A549 (cell line): ENCODE measurements around the gene CCDC9. TPM values are rescaled to one million over a fixed set of nuclear protein-coding genes. Genes with fewer than 3 reads are reported as not detected.

Experiments used
- ATAC-seq, 2 experiments: fragments of 200-7000 bp in 1 of 2; fragments of >200 bp in 1 of 2; cut with Nextera tagmentation in 1 of 2; cut with Tn5 transposase in 1 of 2; 3 replicates each; pipeline versions ENCODE4 v1.8.0 to v1.9.1; 2018 to 2020; ENCODE audit warnings: mild to moderate bottlenecking in 1 of 2, moderate library complexity in 1 of 2
- CTCF ChIA-PET: fragments of 300-600 bp; sonication (Branson Sonifier 250); formaldehyde crosslinking; extraction: SDS; loops from one replicate; lab custom pipeline; 2021; ENCODE audit warnings: antibody characterized with exemption, inconsistent platforms; lab: Yijun Ruan, JAX
- POLR2A ChIA-PET: fragments of 350-600 bp; formaldehyde crosslinking; extraction: SDS; loops from one replicate; lab custom pipeline; 2021; ENCODE audit warnings: antibody characterized with exemption, inconsistent platforms; lab: Yijun Ruan, JAX
- DNase-seq, 2 experiments: peaks; one replicate each; pipeline versions ENCODE4 v3.0.0 to v3.0.0-alpha.2; 2011 to 2016; ENCODE audit warnings: low read depth in 1 of 2, low spot score in 1 of 2
- FAIRE-seq: peaks from 2 replicates; lab custom pipeline; 2011; peaks lifted over from hg19 to GRCh38; lab: Jason Lieb, UNC
- H3K27ac ChIP-seq, 2 experiments: fragments of >200 bp; sonication (Bioruptor Twin); formaldehyde crosslinking; 3 replicates each; pipeline ENCODE4 v1.5.1; 2016 to 2017
- H3K4me1 ChIP-seq: fragments of >200 bp; sonication (Bioruptor Twin); formaldehyde crosslinking; 3 replicates; pipeline ENCODE4 v1.6.1; 2016
- H3K4me2 ChIP-seq: fragments of >200 bp; sonication (Bioruptor Twin); formaldehyde crosslinking; 3 replicates; pipeline ENCODE4 v1.6.1; 2016
- H3K4me3 ChIP-seq: fragments of >200 bp; sonication (Bioruptor Twin); formaldehyde crosslinking; 3 replicates; pipeline ENCODE4 v1.5.1; 2016
- H3K9me3 ChIP-seq: fragments of >200 bp; sonication (Bioruptor Twin); formaldehyde crosslinking; 3 replicates; pipeline ENCODE4 v1.6.1; 2016
- CBX2 ChIP-seq: fragments of 200-600 bp; sonication (generic); IDR thresholded peaks from 2 replicates; pipeline ENCODE4 v1.6.1; 2016; ENCODE audit warnings: low read depth, mild to moderate bottlenecking, borderline replicate concordance
- CBX8 ChIP-seq: fragments of 200-600 bp; sonication (generic); IDR thresholded peaks from 2 replicates; pipeline ENCODE4 v1.6.1; 2016
- CEBPB ChIP-seq, 2 experiments: fragments of >200 bp in 1 of 2; sonication (Bioruptor Twin) in 1 of 2; formaldehyde crosslinking in 1 of 2; IDR thresholded peaks; 2 replicates each; pipeline ENCODE4 v1.6.1; 2012 to 2016
- EHF ChIP-seq: fragments of 250-450 bp; sonication (Bioruptor Pico); IDR thresholded peaks from 2 replicates; pipeline ENCODE4 v1.5.0; 2020; ENCODE audit warnings: mild to moderate bottlenecking
- EP300 ChIP-seq, 2 experiments: fragments of >200 bp; sonication (Bioruptor Twin); formaldehyde crosslinking; IDR thresholded peaks; 2 replicates in 1 of 2; 3 replicates in 1 of 2; pipeline ENCODE4 v1.6.1; 2016 to 2017
- ESRRA ChIP-seq: fragments of 150-350 bp; IDR thresholded peaks from 2 replicates; pipeline ENCODE4 v1.6.1; 2014; ENCODE audit warnings: mild to moderate bottlenecking, low read length, borderline replicate concordance
- FOSB ChIP-seq: fragments of 250-450 bp; sonication (Bioruptor Pico); IDR thresholded peaks from 2 replicates; pipeline ENCODE4 v1.5.0; 2020; ENCODE audit warnings: mild to moderate bottlenecking, moderate library complexity
- FOSL2 ChIP-seq, 2 experiments: fragments of 450-650 bp in 1 of 2; fragments of >200 bp in 1 of 2; sonication (Bioruptor Twin) in 1 of 2; formaldehyde crosslinking; IDR thresholded peaks; 2 replicates each; pipeline versions ENCODE4 v1.5.0 to v1.6.1; 2016 to 2020; ENCODE audit warnings: mild to moderate bottlenecking in 1 of 2, moderate library complexity in 1 of 2
- FOXS1 ChIP-seq: fragments of 250-450 bp; sonication (Bioruptor Pico); IDR thresholded peaks from 2 replicates; pipeline ENCODE4 v1.5.0; 2020; ENCODE audit warnings: mild to moderate bottlenecking, moderate library complexity
- HEYL ChIP-seq: fragments of 250-450 bp; sonication (Bioruptor Pico); IDR thresholded peaks from 2 replicates; pipeline ENCODE4 v1.8.0; 2021; ENCODE audit warnings: mild to moderate bottlenecking, moderate library complexity
- HOXB13 ChIP-seq: fragments of 250-450 bp; sonication (Bioruptor Pico); IDR thresholded peaks from 2 replicates; pipeline ENCODE4 v1.5.0; 2020; ENCODE audit warnings: low read depth, mild to moderate bottlenecking, moderate library complexity
- JUN ChIP-seq, 2 experiments: fragments of >200 bp; sonication (Bioruptor Twin); formaldehyde crosslinking; IDR thresholded peaks; 2 replicates in 1 of 2; 3 replicates in 1 of 2; pipeline ENCODE4 v1.6.1; 2016 to 2017
- KDM5A ChIP-seq: fragments of 200-600 bp; sonication (generic); IDR thresholded peaks from 2 replicates; pipeline ENCODE4 v1.6.1; 2016; ENCODE audit warnings: antibody characterized with exemption, mild to moderate bottlenecking
- MAFK ChIP-seq: fragments of 450-650 bp; IDR thresholded peaks from 2 replicates; pipeline ENCODE4 v1.6.1; 2014; ENCODE audit not compliant: partially characterized antibody
- NFE2L2 ChIP-seq: fragments of 150-350 bp; conservative IDR thresholded peaks from 2 replicates; pipeline ENCODE4 v1.6.1; 2014; ENCODE audit warnings: low read length
- PHF8 ChIP-seq: fragments of 200-600 bp; sonication (generic); IDR thresholded peaks from 2 replicates; pipeline ENCODE4 v1.6.1; 2016; ENCODE audit warnings: low read depth, mild to moderate bottlenecking, antibody characterized with exemption, moderate library complexity, borderline replicate concordance
- RARB ChIP-seq: fragments of 250-450 bp; sonication (Bioruptor Pico); IDR thresholded peaks from 2 replicates; pipeline ENCODE4 v1.8.0; 2021; ENCODE audit warnings: mild to moderate bottlenecking, moderate library complexity
- RCOR1 ChIP-seq: fragments of 150-350 bp; IDR thresholded peaks from 2 replicates; pipeline ENCODE4 v1.6.1; 2014; ENCODE audit warnings: antibody characterized with exemption, low read length, low read depth
- SMC3 ChIP-seq: fragments of >200 bp; sonication (Bioruptor Twin); formaldehyde crosslinking; IDR thresholded peaks from 3 replicates; pipeline ENCODE4 v1.6.1; 2018; ENCODE audit warnings: inconsistent platforms
- ZC3H11A ChIP-seq: fragments of 450-650 bp; IDR thresholded peaks from 2 replicates; pipeline ENCODE4 v1.6.1; 2014; ENCODE audit warnings: antibody characterized with exemption, mild to moderate bottlenecking
- ZFP36 ChIP-seq: fragments of 450-650 bp; IDR thresholded peaks from 2 replicates; pipeline ENCODE4 v1.6.1; 2014; ENCODE audit warnings: borderline replicate concordance; ENCODE audit not compliant: partially characterized antibody
- ZNF302 ChIP-seq: fragments of 250-450 bp; sonication (Bioruptor Pico); IDR thresholded peaks from 2 replicates; pipeline ENCODE4 v1.9.0; 2021; ENCODE audit warnings: inconsistent platforms, mild to moderate bottlenecking, moderate library complexity
- WGBS: methylation state at CpG from one replicate; pipeline ENCODE4 v1.1.6; 2017; ENCODE audit errors: missing lambda C conversion rate; 5-methylcytosine and 5-hydroxymethylcytosine counted together
- polyA plus RNA-seq, 4 experiments: library from polyadenylated mRNA; depleted of rRNA in 3 of 4; stranded (reverse); fragments of >200 nt; fragmentation: RNase III in 1 of 4; extraction: RNeasy Plus Mini Kit Qiagen cat#74134 plus additional on column Dnase treatment in 1 of 4; gene quantifications; 2 replicates in 3 of 4; 3 replicates in 1 of 4; pipeline ENCODE4 v1.2.3, GENCODE V29; 2011 to 2017
- TF ChIP-seq, protein P1 (sequence below): fragments of >200 bp; sonication (Bioruptor Twin); formaldehyde crosslinking; IDR thresholded peaks from 2 replicates; pipeline ENCODE4 v1.6.1; 2016
- TF ChIP-seq, protein P2 (sequence below): fragments of >200 bp; sonication (Bioruptor Twin); formaldehyde crosslinking; IDR thresholded peaks from 3 replicates; pipeline ENCODE4 v1.6.1; 2016

Gene CCDC9
- polyA plus RNA-seq, 2 of the 4 experiments (the other 2 are of a cell fraction) = 9.4 to 24.6 TPM

DNA sequence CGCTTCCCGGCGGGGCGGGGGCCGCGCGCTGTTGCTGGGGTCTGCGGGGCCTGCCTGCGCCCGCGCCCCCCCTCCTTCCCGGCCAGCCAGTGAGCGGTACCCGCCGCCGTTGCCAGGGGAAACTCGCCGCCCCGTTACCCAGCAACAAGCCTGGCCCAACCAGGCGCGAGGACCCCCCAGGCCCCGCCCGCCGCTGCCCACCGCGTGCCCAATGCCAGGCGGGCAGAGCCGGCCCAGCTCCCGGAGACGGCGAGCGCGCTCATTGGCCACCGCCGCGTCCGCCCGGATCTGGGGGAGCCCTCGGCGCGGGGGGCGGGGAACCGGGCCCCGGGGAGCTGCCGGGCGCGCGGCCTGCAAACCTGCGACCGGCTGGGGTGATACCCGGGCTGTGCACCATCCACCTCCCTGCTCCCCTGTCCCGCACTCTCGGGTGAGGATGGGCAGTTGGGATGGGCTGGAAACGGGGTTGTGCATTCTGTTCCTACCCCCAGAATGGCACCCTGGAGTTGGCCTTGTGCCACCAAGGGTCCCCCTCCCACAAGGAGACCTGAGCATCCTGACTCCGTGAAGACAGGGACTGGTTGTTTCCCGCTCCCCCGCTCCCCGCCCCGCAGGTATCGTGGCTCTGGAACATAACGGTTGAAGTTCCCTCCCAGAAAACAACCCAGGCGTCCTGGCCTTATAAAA is 16.6 kb upstream of the CCDC9 start:
- no peak for ATAC-seq
- 91% methylated on average over 41 of the region's 62 CpGs for WGBS
- TF ChIP-seq, protein P1, sequence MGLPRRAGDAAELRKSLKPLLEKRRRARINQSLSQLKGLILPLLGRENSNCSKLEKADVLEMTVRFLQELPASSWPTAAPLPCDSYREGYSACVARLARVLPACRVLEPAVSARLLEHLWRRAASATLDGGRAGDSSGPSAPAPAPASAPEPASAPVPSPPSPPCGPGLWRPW = no peak
- no peak for TF ChIP-seq FOSB (CRISPR knock-in tag)
- TF ChIP-seq HOXB13 (CRISPR knock-in tag) = no peak
- no peak for TF ChIP-seq CBX2
- no peak for TF ChIP-seq HEYL (CRISPR knock-in tag)
- no peak for TF ChIP-seq FOXS1 (CRISPR knock-in tag)
- TF ChIP-seq ESRRA = no peak
- TF ChIP-seq KDM5A = no peak
- no peak for TF ChIP-seq EHF (CRISPR knock-in tag)
- no peak for TF ChIP-seq FOSL2 (IDR thresholded peaks at IDR 0.05)
- TF ChIP-seq FOSL2 (CRISPR knock-in tag; IDR thresholded peaks at IDR 0.05) = no peak
- TF ChIP-seq RARB = no peak
- TF ChIP-seq MAFK = no peak
- TF ChIP-seq, protein P2, sequence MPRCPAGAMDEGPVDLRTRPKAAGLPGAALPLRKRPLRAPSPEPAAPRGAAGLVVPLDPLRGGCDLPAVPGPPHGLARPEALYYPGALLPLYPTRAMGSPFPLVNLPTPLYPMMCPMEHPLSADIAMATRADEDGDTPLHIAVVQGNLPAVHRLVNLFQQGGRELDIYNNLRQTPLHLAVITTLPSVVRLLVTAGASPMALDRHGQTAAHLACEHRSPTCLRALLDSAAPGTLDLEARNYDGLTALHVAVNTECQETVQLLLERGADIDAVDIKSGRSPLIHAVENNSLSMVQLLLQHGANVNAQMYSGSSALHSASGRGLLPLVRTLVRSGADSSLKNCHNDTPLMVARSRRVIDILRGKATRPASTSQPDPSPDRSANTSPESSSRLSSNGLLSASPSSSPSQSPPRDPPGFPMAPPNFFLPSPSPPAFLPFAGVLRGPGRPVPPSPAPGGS = no peak
- TF ChIP-seq ZFP36 = no peak
- TF ChIP-seq RCOR1 = no peak
- H3K4me1 ChIP-seq = peaks cover 32% of the 10 kb centered on the region
- no peak overlapping the region for H3K4me2 ChIP-seq
- H3K9me3 ChIP-seq = no peaks in the 10 kb centered on the region
- DNase-seq = no peak
- no peak overlapping the region for H3K4me3 ChIP-seq
- no peak for FAIRE-seq
- CTCF ChIA-PET = interaction anchor here (0.9 to 7.4 kb wide), 5 partner anchors 7 to 42 kb away, joined by 3 to 41 read pairs (median 5); no protein-coding TSS in a partner anchor
- POLR2A ChIA-PET = interaction anchor here (1.7 to 2.6 kb wide), 2 partner anchors 14 to 17 kb away, joined by 5 to 19 read pairs; partner anchors contain the start of gene CCDC9
- peak overlapping the region in 1 of 2 experiments; percentile 84; a peak in 1 of 6 replicates for H3K27ac ChIP-seq

DNA sequence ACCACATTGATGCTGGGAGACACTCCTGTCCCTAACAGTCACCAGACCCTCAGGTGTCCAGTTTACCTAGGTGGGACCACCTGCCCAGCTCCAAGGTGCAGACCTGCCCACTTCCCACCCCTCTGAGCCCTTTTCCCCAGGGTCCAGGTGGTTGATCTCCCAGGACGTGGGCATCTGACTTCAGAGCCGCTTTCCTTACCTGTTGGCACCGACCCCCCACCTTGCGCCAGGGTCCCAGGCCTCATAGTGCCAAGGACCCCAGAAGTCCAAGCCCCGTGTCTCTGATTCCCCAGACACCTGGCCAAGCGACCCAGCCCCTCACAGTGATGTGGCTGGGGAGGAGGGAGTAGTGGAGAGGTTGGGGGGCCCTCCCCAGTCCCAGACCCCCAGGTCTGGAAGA is 15.8 kb upstream of the CCDC9 start:
- Histone ChIP-seq H3K4me3 (no peak overlapping the region; the same call in 2 of the 3 replicates), H3K4me2 (peak overlapping the region; percentile 74), H3K27ac (peak overlapping the region; percentile 57 to 84), H3K9me3 (no peaks in the 10 kb centered on the region), H3K4me1 (peaks cover 33% of the 10 kb centered on the region)
- CTCF ChIA-PET = interaction anchor here (0.5 to 7.4 kb wide), 4 partner anchors 11 to 356 kb away, joined by 3 to 41 read pairs (median 3); no protein-coding TSS in a partner anchor
- FAIRE-seq (no peak), ATAC-seq (no peak), DNase-seq (no peak)
- POLR2A ChIA-PET = interaction anchor here (1.0 to 2.6 kb wide), 2 partner anchors 8 to 14 kb away, joined by 3 to 19 read pairs; no protein-coding TSS in a partner anchor
- no peak for TF ChIP-seq SMC3
- no peak for TF ChIP-seq CBX8
- TF ChIP-seq RCOR1 = no peak
- no peak for TF ChIP-seq EP300 (IDR thresholded peaks at IDR 0.05)
- TF ChIP-seq FOSB (CRISPR knock-in tag) = no peak
- TF ChIP-seq ZC3H11A = no peak
- TF ChIP-seq PHF8 = no peak
- no peak for TF ChIP-seq ZNF302 (CRISPR knock-in tag)
- TF ChIP-seq CEBPB (IDR thresholded peaks at IDR 0.05) = no peak
- no peak for TF ChIP-seq CBX2
- no peak for TF ChIP-seq NFE2L2
- no peak for TF ChIP-seq JUN (IDR thresholded peaks at IDR 0.05)
- WGBS = 90% methylated on average over 6 of the region's 6 CpGs
